ENCODE results near the gene CHD6. TPM values are rescaled to one million over a fixed set of nuclear protein-coding genes. Genes with fewer than 3 reads are reported as not detected.
A peak's percentile ranks its signal among the peaks of the same experiment; 100 is the strongest.

CHD6 gene
- total and polyA plus RNA-seq, 2 of the 13 experiments (the other 11 are each of a cell fraction or from before 2014, with no cell fraction given): 14.4 to 52.0 TPM

DNA sequence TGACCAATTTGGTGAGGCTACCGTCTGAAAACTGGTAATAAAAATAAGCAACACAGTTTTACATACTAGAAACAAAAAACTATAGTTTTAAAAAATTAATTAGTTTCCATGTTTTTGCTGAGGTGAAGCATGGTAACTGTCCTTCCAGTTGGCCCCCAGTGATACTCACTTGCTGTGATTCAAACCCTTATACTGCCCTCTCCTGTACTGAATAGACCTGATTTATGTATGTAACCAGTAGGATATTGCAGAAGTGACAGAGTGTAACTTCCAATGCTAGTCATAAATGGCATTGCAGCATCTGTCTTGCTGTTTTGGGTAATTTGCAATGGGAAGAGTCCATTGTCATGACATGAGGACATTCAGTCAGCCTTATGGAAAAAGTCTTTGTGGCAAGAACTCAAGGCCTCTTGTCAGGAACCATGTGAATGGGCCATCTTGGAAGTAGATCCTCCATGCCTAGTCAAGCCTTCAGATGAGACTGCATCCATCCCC, 8.9 kb upstream of the CHD6 start:
- Histone ChIP-seq H3K27ac (ENCODE audit: extremely low read length, insufficient read depth, low read length) (no peak overlapping the region), H3K36me3 (replicated peaks in 1 of 2; ENCODE audit: control insufficient read depth in 1 of 2, insufficient read depth in 2 of 2, low read length in 2 of 2) (no peaks in the 10 kb centered on the region), H3K4me3 (replicated peaks in 1 of 3; ENCODE audit: insufficient read depth in 1 of 3, low read depth in 2 of 3, low read length in 3 of 3) (no peak overlapping the region), H4K20me1 (ENCODE audit: insufficient read depth, low read length) (no peaks in the 10 kb centered on the region), H3K79me2 (ENCODE audit: insufficient read depth, low read length) (no peaks in the 10 kb centered on the region), H3K9ac (ENCODE audit: insufficient read depth, low read depth, low read length) (no peak overlapping the region), H3K9me3 (ENCODE audit: low read length) (no peaks in the 10 kb centered on the region), H3K27me3 (ENCODE audit: control insufficient read depth in 1 of 2, insufficient read depth in 2 of 2, low read length in 2 of 2) (no peaks in the 10 kb centered on the region), H3K4me2 (ENCODE audit: low read depth, low read length) (no peak overlapping the region), H2AFZ (ENCODE audit: low read length) (no peak overlapping the region), H3K4me1 (ENCODE audit: insufficient read depth, low read length) (no peaks in the 10 kb centered on the region)
- ATAC-seq (peak; percentile 81), DNase-seq (ENCODE audit: low spot score) (peak; percentile 30), FAIRE-seq (no peak)
- ChIA-PET CTCF (ENCODE audit: low intra/inter-chr PET ratio, low total read pairs) (no interaction called here), POLR2A (no interaction called here)
- intact Hi-C loops (cut with micrococcal nuclease; ENCODE audit: unreplicated experiment) (no loop called here), in situ Hi-C loops (cut with HindIII; ENCODE audit: extremely low pct_ligation_motif_present, low pct_unique_long_range_greater_than_20kb) (no loop called here)
- WGBS (ENCODE audit: low lambda C conversion rate): 38% methylated on average over 1 of the region's 1 CpG
- TF ChIP-seq ZNF780A (CRISPR knock-in tag; IDR thresholded peaks at IDR 0.05) (0 out of 2 replicates have a peak, but pooled peaks have one; percentile 40), STAG1 (CRISPR knock-in tag; IDR thresholded peaks at IDR 0.05) (peak; percentile 69), ZNF563 (CRISPR knock-in tag; IDR thresholded peaks at IDR 0.05) (no peak)
- TF ChIP-seq, protein P1, sequence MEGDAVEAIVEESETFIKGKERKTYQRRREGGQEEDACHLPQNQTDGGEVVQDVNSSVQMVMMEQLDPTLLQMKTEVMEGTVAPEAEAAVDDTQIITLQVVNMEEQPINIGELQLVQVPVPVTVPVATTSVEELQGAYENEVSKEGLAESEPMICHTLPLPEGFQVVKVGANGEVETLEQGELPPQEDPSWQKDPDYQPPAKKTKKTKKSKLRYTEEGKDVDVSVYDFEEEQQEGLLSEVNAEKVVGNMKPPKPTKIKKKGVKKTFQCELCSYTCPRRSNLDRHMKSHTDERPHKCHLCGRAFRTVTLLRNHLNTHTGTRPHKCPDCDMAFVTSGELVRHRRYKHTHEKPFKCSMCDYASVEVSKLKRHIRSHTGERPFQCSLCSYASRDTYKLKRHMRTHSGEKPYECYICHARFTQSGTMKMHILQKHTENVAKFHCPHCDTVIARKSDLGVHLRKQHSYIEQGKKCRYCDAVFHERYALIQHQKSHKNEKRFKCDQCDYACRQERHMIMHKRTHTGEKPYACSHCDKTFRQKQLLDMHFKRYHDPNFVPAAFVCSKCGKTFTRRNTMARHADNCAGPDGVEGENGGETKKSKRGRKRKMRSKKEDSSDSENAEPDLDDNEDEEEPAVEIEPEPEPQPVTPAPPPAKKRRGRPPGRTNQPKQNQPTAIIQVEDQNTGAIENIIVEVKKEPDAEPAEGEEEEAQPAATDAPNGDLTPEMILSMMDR (CRISPR knock-in tag; IDR thresholded peaks at IDR 0.05): peak; percentile 63
- no TSS peak for BruUV-seq (replicated peaks)

DNA sequence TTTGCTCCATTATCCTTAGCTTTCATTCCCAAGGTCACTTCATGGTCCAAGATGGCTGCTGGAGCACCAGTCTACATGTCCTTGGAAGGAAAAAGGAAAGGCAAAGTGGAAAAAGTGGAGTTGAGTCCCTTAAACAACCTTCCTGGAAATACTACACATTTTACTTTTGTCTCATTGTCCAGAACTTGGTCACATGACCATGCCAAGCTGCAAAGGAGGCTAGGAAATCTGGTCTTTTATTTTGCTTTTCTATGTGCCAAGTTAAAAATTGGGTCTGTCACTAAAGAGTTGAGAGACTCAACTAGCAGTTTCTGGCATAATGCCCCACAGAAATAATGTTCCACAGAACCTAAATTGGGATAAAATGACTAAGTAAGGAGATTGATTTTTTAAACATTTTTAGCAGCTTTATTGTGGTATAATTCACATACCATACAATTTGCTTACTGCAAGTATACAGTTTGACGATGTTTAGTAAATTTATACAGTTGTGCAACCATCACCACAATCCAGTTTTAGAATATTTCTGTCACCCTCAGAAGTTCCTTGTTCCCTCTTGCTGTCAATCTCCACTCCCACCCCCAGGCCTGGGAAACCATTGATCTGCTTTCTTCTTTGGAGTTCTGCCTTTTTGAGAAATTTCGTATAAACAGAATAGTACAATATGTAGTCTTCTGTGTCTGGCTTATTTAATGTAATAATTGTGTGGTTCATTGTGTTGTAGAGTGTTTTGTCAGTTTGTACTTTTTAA, 5.6 kb upstream of the CHD6 start:
- in situ Hi-C loops (cut with HindIII; ENCODE audit: extremely low pct_ligation_motif_present, low pct_unique_long_range_greater_than_20kb): no loop called here
- no peak overlapping the region for H2AFZ ChIP-seq (ENCODE audit: low read length)
- no TSS peak for BruUV-seq (replicated peaks)

More for the DNA sequence above, 5.6 kb upstream of the CHD6 start:
- Histone ChIP-seq H3K9me3 (ENCODE audit: low read length) (no peaks in the 10 kb centered on the region), H4K20me1 (ENCODE audit: insufficient read depth, low read length) (no peaks in the 10 kb centered on the region), H3K27ac (ENCODE audit: extremely low read length, insufficient read depth, low read length) (no peak overlapping the region), H3K27me3 (ENCODE audit: control insufficient read depth in 1 of 2, insufficient read depth in 2 of 2, low read length in 2 of 2) (no peaks in the 10 kb centered on the region; a peak in 1 of 5 replicates), H3K79me2 (ENCODE audit: insufficient read depth, low read length) (no peaks in the 10 kb centered on the region), H3K4me3 (replicated peaks in 1 of 3; ENCODE audit: insufficient read depth in 1 of 3, low read depth in 2 of 3, low read length in 3 of 3) (no peak overlapping the region), H3K4me2 (ENCODE audit: low read depth, low read length) (no peak overlapping the region), H3K4me1 (ENCODE audit: insufficient read depth, low read length) (peaks cover 9% of the 10 kb centered on the region), H3K9ac (ENCODE audit: insufficient read depth, low read depth, low read length) (no peak overlapping the region), H3K36me3 (replicated peaks in 1 of 2; ENCODE audit: control insufficient read depth in 1 of 2, insufficient read depth in 2 of 2, low read length in 2 of 2) (no peaks in the 10 kb centered on the region)
- ChIA-PET POLR2A (no interaction called here), CTCF (ENCODE audit: low intra/inter-chr PET ratio, low total read pairs) (no interaction called here)
- TF ChIP-seq USF2 (IDR thresholded peaks at IDR 0.05; ENCODE audit: low read depth, low read length) (peak; percentile 26; the same call in 1 of the 2 replicates), USF2 (CRISPR knock-in tag; IDR thresholded peaks at IDR 0.05; ENCODE audit: borderline replicate concordance) (no peak), RAD51 (IDR thresholded peaks at IDR 0.05; ENCODE audit: borderline replicate concordance) (peak; percentile 37; the same call in 1 of the 2 replicates)
- TF ChIP-seq, protein P2, sequence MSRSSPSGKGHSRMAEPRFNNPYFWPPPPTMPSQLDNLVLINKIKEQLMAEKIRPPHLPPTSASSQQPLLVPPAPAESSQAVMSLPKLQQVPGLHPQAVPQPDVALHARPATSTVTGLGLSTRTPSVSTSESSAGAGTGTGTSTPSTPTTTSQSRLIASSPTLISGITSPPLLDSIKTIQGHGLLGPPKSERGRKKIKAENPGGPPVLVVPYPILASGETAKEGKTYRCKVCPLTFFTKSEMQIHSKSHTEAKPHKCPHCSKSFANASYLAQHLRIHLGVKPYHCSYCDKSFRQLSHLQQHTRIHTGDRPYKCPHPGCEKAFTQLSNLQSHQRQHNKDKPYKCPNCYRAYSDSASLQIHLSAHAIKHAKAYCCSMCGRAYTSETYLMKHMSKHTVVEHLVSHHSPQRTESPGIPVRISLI (CRISPR knock-in tag; IDR thresholded peaks at IDR 0.05; ENCODE audit: borderline replicate concordance): no peak
- ATAC-seq: no peak
- FAIRE-seq: no peak
- intact Hi-C loops (cut with micrococcal nuclease; ENCODE audit: unreplicated experiment): no loop called here
- 1% methylated on average over 2 of the region's 2 CpGs for WGBS (ENCODE audit: low lambda C conversion rate)
- DNase-seq (ENCODE audit: low spot score): no peak

All from HepG2 (cell line).